ENCODE data around the gene CENPF.

DNA sequence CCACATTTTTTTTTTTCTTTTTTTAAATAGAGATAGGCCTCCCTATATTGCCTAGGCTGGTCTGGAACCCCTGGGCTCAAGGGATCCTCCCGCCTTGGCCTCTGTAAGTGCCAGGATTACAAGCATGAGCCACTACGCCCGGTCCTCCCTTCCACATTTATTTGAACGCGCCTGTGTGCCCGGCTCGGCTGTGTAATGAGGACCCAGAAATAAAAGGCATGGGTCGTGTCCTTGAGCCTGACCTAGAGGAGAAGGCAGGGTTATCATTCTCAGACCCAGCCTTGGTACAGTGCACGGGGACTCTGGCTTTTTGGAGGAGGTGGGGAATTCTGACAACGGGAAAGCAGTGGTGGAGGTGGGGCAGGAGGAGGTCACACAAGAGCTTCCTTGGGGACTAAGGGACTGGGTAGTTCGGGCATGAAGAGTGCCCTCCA is 841 bp downstream of the CENPF start:
- no peak for TF ChIP-seq TAF1 (IDR thresholded peaks at IDR 0.05; ENCODE audit: low read depth)
- no peak for TF ChIP-seq EZH2 (IDR thresholded peaks at IDR 0.05; ENCODE audit: borderline replicate concordance, insufficient read depth, low read length, poor library complexity, severe bottlenecking)
- TF ChIP-seq, protein P1, sequence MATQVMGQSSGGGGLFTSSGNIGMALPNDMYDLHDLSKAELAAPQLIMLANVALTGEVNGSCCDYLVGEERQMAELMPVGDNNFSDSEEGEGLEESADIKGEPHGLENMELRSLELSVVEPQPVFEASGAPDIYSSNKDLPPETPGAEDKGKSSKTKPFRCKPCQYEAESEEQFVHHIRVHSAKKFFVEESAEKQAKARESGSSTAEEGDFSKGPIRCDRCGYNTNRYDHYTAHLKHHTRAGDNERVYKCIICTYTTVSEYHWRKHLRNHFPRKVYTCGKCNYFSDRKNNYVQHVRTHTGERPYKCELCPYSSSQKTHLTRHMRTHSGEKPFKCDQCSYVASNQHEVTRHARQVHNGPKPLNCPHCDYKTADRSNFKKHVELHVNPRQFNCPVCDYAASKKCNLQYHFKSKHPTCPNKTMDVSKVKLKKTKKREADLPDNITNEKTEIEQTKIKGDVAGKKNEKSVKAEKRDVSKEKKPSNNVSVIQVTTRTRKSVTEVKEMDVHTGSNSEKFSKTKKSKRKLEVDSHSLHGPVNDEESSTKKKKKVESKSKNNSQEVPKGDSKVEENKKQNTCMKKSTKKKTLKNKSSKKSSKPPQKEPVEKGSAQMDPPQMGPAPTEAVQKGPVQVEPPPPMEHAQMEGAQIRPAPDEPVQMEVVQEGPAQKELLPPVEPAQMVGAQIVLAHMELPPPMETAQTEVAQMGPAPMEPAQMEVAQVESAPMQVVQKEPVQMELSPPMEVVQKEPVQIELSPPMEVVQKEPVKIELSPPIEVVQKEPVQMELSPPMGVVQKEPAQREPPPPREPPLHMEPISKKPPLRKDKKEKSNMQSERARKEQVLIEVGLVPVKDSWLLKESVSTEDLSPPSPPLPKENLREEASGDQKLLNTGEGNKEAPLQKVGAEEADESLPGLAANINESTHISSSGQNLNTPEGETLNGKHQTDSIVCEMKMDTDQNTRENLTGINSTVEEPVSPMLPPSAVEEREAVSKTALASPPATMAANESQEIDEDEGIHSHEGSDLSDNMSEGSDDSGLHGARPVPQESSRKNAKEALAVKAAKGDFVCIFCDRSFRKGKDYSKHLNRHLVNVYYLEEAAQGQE (IDR thresholded peaks at IDR 0.05; ENCODE audit: borderline replicate concordance) = no peak
- no peak for TF ChIP-seq CTCF (IDR thresholded peaks at IDR 0.05; ENCODE audit: poor library complexity, severe bottlenecking)
- no peak for TF ChIP-seq POLR2AphosphoS5 (IDR thresholded peaks at IDR 0.05)
- TF ChIP-seq MXI1 (conservative IDR thresholded peaks at IDR 0.05; ENCODE audit: poor library complexity, severe bottlenecking) = no peak

Data from neural cell (in vitro differentiated cells).